ENCODE results near the gene SUDS3. TPM values are rescaled to one million over a fixed set of nuclear protein-coding genes. Genes with fewer than 3 reads are reported as not detected.

The SUDS3 gene
- total and polyA plus RNA-seq, 2 donors (not counting 1 experiment from before 2014, with no cell fraction given), result 20.3 to 31.4 TPM

DNA sequence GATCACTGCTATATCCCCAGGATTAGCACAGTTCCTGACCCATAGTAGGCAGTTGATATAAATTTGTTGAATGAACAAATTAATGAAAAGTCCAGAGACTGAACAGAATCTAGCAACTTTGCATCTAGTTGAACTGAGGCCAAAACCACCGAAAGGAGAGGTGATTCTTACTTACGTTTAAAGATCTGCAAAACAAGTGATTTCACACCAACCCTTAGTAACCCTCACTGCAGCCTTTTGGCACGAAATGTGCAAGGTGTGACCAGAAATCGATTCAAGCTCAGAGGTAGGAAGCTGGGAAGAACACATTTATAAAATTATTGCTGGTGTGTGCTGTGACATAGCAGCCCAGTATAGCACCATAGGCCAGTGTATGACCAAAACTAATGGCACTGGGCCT lies 70.8 kb downstream of the SUDS3 start:
- DNase-seq (ENCODE audit: low read depth in 2 of 2), result no peak
- Histone ChIP-seq H3K9ac (ENCODE audit: insufficient read depth, low read length) (no peak overlapping the region), H3K27ac (ENCODE audit: insufficient read depth, low read length) (no peak overlapping the region), H3K4me3 (replicated peaks in 1 of 4; ENCODE audit: control extremely low read depth in 1 of 4, insufficient read depth in 1 of 4, low read depth in 3 of 4, low read length in 4 of 4) (no peak overlapping the region), H2AFZ (ENCODE audit: low read length) (no peak overlapping the region), H3K79me2 (ENCODE audit: control insufficient read depth, insufficient read depth, low read length) (no peaks in the 10 kb centered on the region), H3K9me3 (ENCODE audit: control insufficient read depth, insufficient read depth, low read depth, low read length) (no peaks in the 10 kb centered on the region), H3K4me1 (ENCODE audit: control insufficient read depth, extremely low read depth, insufficient read depth, low read length) (no peaks in the 10 kb centered on the region), H3K36me3 (ENCODE audit: control insufficient read depth, insufficient read depth, low read length) (no peaks in the 10 kb centered on the region), H4K20me1 (ENCODE audit: control insufficient read depth, extremely low read depth, insufficient read depth, low read length) (no peaks in the 10 kb centered on the region), H3K4me2 (ENCODE audit: extremely low read depth, insufficient read depth, low read length) (no peak overlapping the region), H3K27me3 (ENCODE audit: control insufficient read depth, insufficient read depth, low read length) (no peaks in the 10 kb centered on the region)
- no peak for TF ChIP-seq EZH2 (IDR thresholded peaks at IDR 0.05; ENCODE audit: low read length, missing control alignments)
- TF ChIP-seq, protein P1, sequence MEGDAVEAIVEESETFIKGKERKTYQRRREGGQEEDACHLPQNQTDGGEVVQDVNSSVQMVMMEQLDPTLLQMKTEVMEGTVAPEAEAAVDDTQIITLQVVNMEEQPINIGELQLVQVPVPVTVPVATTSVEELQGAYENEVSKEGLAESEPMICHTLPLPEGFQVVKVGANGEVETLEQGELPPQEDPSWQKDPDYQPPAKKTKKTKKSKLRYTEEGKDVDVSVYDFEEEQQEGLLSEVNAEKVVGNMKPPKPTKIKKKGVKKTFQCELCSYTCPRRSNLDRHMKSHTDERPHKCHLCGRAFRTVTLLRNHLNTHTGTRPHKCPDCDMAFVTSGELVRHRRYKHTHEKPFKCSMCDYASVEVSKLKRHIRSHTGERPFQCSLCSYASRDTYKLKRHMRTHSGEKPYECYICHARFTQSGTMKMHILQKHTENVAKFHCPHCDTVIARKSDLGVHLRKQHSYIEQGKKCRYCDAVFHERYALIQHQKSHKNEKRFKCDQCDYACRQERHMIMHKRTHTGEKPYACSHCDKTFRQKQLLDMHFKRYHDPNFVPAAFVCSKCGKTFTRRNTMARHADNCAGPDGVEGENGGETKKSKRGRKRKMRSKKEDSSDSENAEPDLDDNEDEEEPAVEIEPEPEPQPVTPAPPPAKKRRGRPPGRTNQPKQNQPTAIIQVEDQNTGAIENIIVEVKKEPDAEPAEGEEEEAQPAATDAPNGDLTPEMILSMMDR (conservative IDR thresholded peaks at IDR 0.05 in 1 of 2, IDR thresholded peaks at IDR 0.05 in 1 of 2; ENCODE audit: low read depth in 1 of 2, low read length in 2 of 2), result no peak

- Histone ChIP-seq H3K36me3 (ENCODE audit: control insufficient read depth, insufficient read depth, low read length) (no peaks in the 10 kb centered on the region), H3K4me3 (replicated peaks in 1 of 4; ENCODE audit: control extremely low read depth in 1 of 4, insufficient read depth in 1 of 4, low read depth in 3 of 4, low read length in 4 of 4) (no peak overlapping the region), H4K20me1 (ENCODE audit: control insufficient read depth, extremely low read depth, insufficient read depth, low read length) (no peaks in the 10 kb centered on the region), H2AFZ (ENCODE audit: low read length) (no peak overlapping the region), H3K4me2 (ENCODE audit: extremely low read depth, insufficient read depth, low read length) (no peak overlapping the region), H3K9ac (ENCODE audit: insufficient read depth, low read length) (no peak overlapping the region), H3K9me3 (ENCODE audit: control insufficient read depth, insufficient read depth, low read depth, low read length) (no peaks in the 10 kb centered on the region), H3K4me1 (ENCODE audit: control insufficient read depth, extremely low read depth, insufficient read depth, low read length) (no peaks in the 10 kb centered on the region), H3K27me3 (ENCODE audit: control insufficient read depth, insufficient read depth, low read length) (no peaks in the 10 kb centered on the region), H3K27ac (ENCODE audit: insufficient read depth, low read length) (no peak overlapping the region), H3K79me2 (ENCODE audit: control insufficient read depth, insufficient read depth, low read length) (no peaks in the 10 kb centered on the region)
- TF ChIP-seq, protein P1 (conservative IDR thresholded peaks at IDR 0.05 in 1 of 2, IDR thresholded peaks at IDR 0.05 in 1 of 2; ENCODE audit: low read depth in 1 of 2, low read length in 2 of 2), result no peak
- TF ChIP-seq EZH2 (IDR thresholded peaks at IDR 0.05; ENCODE audit: low read length, missing control alignments), result no peak
- no peak for DNase-seq (ENCODE audit: low read depth in 2 of 2)
These were observed 72.0 kb downstream of the SUDS3 start for GRCh38 chr12:118448341-118448740.

GRCh38 chr12:118455327-118455726 lies 79.0 kb downstream of the SUDS3 start:
- H3K4me1 ChIP-seq (ENCODE audit: control insufficient read depth, extremely low read depth, insufficient read depth, low read length), result no peaks in the 10 kb centered on the region
- no peak for DNase-seq (ENCODE audit: low read depth in 2 of 2)
- no peaks in the 10 kb centered on the region for H3K27me3 ChIP-seq (ENCODE audit: control insufficient read depth, insufficient read depth, low read length)
- H3K9ac ChIP-seq (ENCODE audit: insufficient read depth, low read length), result no peak overlapping the region
- H3K36me3 ChIP-seq (ENCODE audit: control insufficient read depth, insufficient read depth, low read length), result no peaks in the 10 kb centered on the region
- H4K20me1 ChIP-seq (ENCODE audit: control insufficient read depth, extremely low read depth, insufficient read depth, low read length), result no peaks in the 10 kb centered on the region
- no peak overlapping the region for H3K4me3 ChIP-seq (replicated peaks in 1 of 4; ENCODE audit: control extremely low read depth in 1 of 4, insufficient read depth in 1 of 4, low read depth in 3 of 4, low read length in 4 of 4)
- H3K4me2 ChIP-seq (ENCODE audit: extremely low read depth, insufficient read depth, low read length), result no peak overlapping the region
- no peak overlapping the region for H3K27ac ChIP-seq (ENCODE audit: insufficient read depth, low read length)
- no peak overlapping the region for H2AFZ ChIP-seq (ENCODE audit: low read length)
- TF ChIP-seq, protein P1 (conservative IDR thresholded peaks at IDR 0.05 in 1 of 2, IDR thresholded peaks at IDR 0.05 in 1 of 2; ENCODE audit: low read depth in 1 of 2, low read length in 2 of 2), result no peak
- TF ChIP-seq EZH2 (IDR thresholded peaks at IDR 0.05; ENCODE audit: low read length, missing control alignments), result no peak
- no peaks in the 10 kb centered on the region for H3K79me2 ChIP-seq (ENCODE audit: control insufficient read depth, insufficient read depth, low read length)
- no peaks in the 10 kb centered on the region for H3K9me3 ChIP-seq (ENCODE audit: control insufficient read depth, insufficient read depth, low read depth, low read length)

All from fibroblast of lung (primary cell).